H1 (cell line): ENCODE measurements around the gene SGCE. TPM values are rescaled to one million over a fixed set of nuclear protein-coding genes. Genes with fewer than 3 reads are reported as not detected.

ENCODE experiments used
- CTBP2 ChIP-seq: IDR thresholded peaks from 2 replicates; pipeline ENCODE4 v1.7.0; 2011; ENCODE audit warnings: borderline replicate concordance, mild to moderate bottlenecking, moderate library complexity, mixed read lengths, low read length; ENCODE audit not compliant: insufficient read depth, insufficient read length
- CTCF ChIP-seq, 3 experiments: IDR thresholded peaks; 1 replicate in 2 of 3; 2 replicates in 1 of 3; pipeline versions ENCODE4 v1.5.1 to v1.6.1; 2011; ENCODE audit warnings: low read length in 3 of 3, mild to moderate bottlenecking in 3 of 3, inconsistent platforms in 2 of 3, low read depth in 1 of 3, moderate library complexity in 1 of 3; ENCODE audit not compliant: insufficient read depth in 1 of 3; ENCODE audit errors: control extremely low read depth in 1 of 3
- HDAC6 ChIP-seq: IDR thresholded peaks from one replicate; pipeline ENCODE4 v1.7.1; 2012; ENCODE audit warnings: low read depth, mild to moderate bottlenecking, inconsistent platforms, low read length, moderate library complexity
- SUZ12 ChIP-seq: fragments of 200-600 bp; sonication (generic); IDR thresholded peaks from 2 replicates; pipeline ENCODE4 v1.6.1; 2012; ENCODE audit warnings: mild to moderate bottlenecking, inconsistent platforms, low read length, moderate library complexity, mixed read lengths
- polyA plus RNA-seq, 7 experiments: library from polyadenylated mRNA; depleted of rRNA in 3 of 7; stranded (reverse) in 5 of 7; unstranded in 2 of 7; fragments of >200 nt in 5 of 7; fragments of 200-250 nt in 2 of 7; gene quantifications; 1 replicate in 5 of 7; 2 replicates in 1 of 7; 4 replicates in 1 of 7; pipeline versions ENCODE4 v1.2.1 to v1.2.3, GENCODE V29; 2011 to 2013; ENCODE audit warnings: missing spikeins in 2 of 7, mixed read lengths in 2 of 7
- total RNA-seq: library from RNA; stranded (reverse); fragmentation: NEBNext Ultra II Directional; extraction: Animal tissue kit (Norgen Biotek cat#: 25700); gene quantifications from 2 replicates; pipeline ENCODE4 v1.2.1, GENCODE V29; 2021

SGCE gene
- total and polyA plus RNA-seq, 2 of the 8 experiments (the other 6 are each of a cell fraction or from before 2014, with no cell fraction given): 12.8 to 25.0 TPM

- TF ChIP-seq SUZ12 (no peak), CTBP2 (no peak), CTCF (IDR thresholded peaks at IDR 0.05; ENCODE audit: control extremely low read depth in 1 of 3, insufficient read depth in 1 of 3, low read depth in 1 of 3, low read length in 3 of 3) (no peak), HDAC6 (no peak)
Measured at GRCh38 chr7:94669773-94670495, 14.0 kb upstream of the SGCE start (continued).
